Upper lobe of right lung (tissue), 1 donor: ENCODE data around the gene TAS2R14. TPM values are rescaled to one million over a fixed set of nuclear protein-coding genes. Genes with fewer than 3 reads are reported as not detected.

Source experiments
- ATAC-seq: fragments of 200-7000 bp; cut with Tn5 transposase; one replicate; pipeline ENCODE4 v1.9.1; 2020; ENCODE audit warnings: mild to moderate bottlenecking, moderate library complexity
- DNase-seq: peaks from one replicate; pipeline ENCODE4 v3.0.0-alpha.2; 2020
- H3K27ac ChIP-seq: fragments of 200-600 bp; one replicate; pipeline ENCODE4 v1.8.0; 2022
- H3K27me3 ChIP-seq: fragments of 200-600 bp; one replicate; pipeline ENCODE4 v1.8.0; 2022; ENCODE audit warnings: mild to moderate bottlenecking
- H3K36me3 ChIP-seq: fragments of 200-600 bp; one replicate; pipeline ENCODE4 v1.8.0; 2022
- H3K4me1 ChIP-seq: fragments of 200-600 bp; one replicate; pipeline ENCODE4 v1.8.0; 2022
- H3K4me3 ChIP-seq: fragments of 200-600 bp; one replicate; pipeline ENCODE4 v1.8.0; 2022; ENCODE audit warnings: mild to moderate bottlenecking
- H3K9me3 ChIP-seq: fragments of 200-600 bp; one replicate; pipeline ENCODE4 v1.8.0; 2022
- intact Hi-C: fragments of 100-400 bp; cut with DNase I; formaldehyde crosslinking; loops from one replicate; pipeline ENCODE4 v1.11.0; 2022
- total RNA-seq: library from RNA; stranded (reverse); fragmentation: NEBNext Ultra II Directional; extraction: Animal tissue kit (Norgen Biotek cat#: 25700); gene quantifications from one replicate; pipeline ENCODE4 v1.2.1, GENCODE V29; 2021
- TF ChIP-seq, protein P1 (sequence below): fragments of 200-600 bp; IDR thresholded peaks from one replicate; pipeline ENCODE4 v1.8.0; 2022; ENCODE audit warnings: antibody characterized with exemption
- donor health status: DM: no; HTN: yes; CAD: no; lungs with severe emphysema.

The TAS2R14 gene
- total RNA-seq, 1 donor from 2014 or later: 2.5 TPM

DNA sequence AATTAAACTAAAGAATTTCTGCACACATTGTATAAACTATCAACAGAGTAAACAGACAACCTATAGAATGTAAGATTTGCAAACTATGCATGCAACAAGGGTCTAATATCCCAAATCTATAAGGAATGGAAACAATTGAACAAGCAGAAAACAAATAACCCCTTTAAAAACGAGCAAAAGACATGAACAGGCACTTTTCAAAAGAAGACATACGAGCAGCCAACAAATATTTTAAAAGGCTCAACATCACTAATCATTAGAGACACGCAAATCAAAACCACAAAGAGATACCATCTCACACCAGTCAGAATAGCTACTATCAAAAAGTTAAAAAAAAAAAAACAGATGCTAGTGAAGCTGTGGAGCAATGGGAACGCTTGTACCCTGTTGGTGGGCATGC is 34.4 kb downstream of the TAS2R14 start:
- ATAC-seq: no peak
- no peak for DNase-seq
- no peak overlapping the region for H3K27ac ChIP-seq
- no peaks in the 10 kb centered on the region for H3K36me3 ChIP-seq
- peaks cover 22% of the 10 kb centered on the region for H3K9me3 ChIP-seq
- H3K4me1 ChIP-seq: no peaks in the 10 kb centered on the region
- H3K4me3 ChIP-seq: no peak overlapping the region
- intact Hi-C loops: no loop called here
- TF ChIP-seq, protein P1, sequence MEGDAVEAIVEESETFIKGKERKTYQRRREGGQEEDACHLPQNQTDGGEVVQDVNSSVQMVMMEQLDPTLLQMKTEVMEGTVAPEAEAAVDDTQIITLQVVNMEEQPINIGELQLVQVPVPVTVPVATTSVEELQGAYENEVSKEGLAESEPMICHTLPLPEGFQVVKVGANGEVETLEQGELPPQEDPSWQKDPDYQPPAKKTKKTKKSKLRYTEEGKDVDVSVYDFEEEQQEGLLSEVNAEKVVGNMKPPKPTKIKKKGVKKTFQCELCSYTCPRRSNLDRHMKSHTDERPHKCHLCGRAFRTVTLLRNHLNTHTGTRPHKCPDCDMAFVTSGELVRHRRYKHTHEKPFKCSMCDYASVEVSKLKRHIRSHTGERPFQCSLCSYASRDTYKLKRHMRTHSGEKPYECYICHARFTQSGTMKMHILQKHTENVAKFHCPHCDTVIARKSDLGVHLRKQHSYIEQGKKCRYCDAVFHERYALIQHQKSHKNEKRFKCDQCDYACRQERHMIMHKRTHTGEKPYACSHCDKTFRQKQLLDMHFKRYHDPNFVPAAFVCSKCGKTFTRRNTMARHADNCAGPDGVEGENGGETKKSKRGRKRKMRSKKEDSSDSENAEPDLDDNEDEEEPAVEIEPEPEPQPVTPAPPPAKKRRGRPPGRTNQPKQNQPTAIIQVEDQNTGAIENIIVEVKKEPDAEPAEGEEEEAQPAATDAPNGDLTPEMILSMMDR: no peak
- H3K27me3 ChIP-seq: no peaks in the 10 kb centered on the region

DNA sequence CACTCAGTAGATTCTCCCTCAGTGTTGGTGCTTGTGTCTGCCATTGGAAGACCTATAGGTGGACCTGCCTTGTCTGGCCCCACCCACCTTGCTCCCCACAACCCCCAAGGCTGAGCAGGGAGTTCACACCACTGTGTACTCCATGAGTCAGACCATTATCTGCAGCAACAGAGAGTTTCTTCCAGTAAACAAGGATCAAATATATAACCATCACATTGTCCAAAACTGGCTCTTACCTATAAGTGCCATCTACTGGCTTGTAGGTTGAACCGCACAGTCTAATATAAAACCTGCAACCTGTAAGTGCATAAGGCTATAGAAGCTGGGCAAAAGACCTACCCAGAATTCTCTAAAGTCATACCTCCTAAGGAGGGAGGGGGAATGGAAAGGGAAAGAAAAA is 37.6 kb downstream of the TAS2R14 start:
- H3K4me3 ChIP-seq: no peak overlapping the region
- H3K36me3 ChIP-seq: no peaks in the 10 kb centered on the region
- intact Hi-C loops: no loop called here
- ATAC-seq: no peak
- no peaks in the 10 kb centered on the region for H3K4me1 ChIP-seq
- no peak for DNase-seq
- peaks cover 22% of the 10 kb centered on the region for H3K9me3 ChIP-seq
- no peaks in the 10 kb centered on the region for H3K27me3 ChIP-seq
- no peak overlapping the region for H3K27ac ChIP-seq
- TF ChIP-seq, protein P1: no peak

DNA sequence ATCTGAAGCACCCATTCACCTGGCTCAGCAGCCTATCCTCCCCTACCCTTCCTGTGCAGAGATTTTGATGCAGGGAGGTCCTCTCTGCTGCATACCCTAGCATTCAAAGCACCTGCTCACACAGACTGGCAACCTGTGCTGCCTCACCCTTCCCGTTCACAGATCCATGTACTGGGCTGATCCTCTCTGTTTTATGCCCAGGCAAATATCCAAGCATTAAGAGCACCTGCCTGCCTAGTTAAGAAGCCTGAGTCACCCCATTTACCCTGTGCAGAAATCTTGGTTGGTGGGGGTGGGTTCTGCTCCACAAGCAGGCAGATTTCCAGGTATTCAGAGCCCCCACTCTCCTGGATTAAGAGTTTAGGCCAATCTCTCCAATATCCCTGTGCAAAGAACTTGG is 38.1 kb downstream of the TAS2R14 start:
- intact Hi-C loops: no loop called here
- no peak for ATAC-seq

DNA sequence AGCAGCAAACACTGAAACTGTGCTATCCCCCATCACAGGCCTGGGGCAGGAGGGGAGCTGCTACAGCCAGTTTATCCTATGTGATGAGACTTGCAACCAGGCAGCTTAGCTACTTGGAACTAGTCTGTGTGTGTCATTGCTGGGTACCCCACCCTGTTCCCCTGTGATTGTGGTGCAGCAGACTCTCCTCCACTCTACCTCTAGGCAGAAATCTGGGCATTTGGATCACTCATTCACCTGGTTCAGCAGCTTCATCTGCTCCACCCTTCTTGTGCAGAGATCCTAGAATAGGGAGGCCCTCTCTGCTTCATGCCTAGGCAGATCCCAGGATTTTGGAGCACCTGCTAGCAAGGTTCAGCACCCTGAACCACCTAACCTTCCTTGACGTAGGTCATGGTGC is 38.5 kb downstream of the TAS2R14 start:
- TF ChIP-seq, protein P1: no peak
- ATAC-seq (no peak), DNase-seq (no peak)
- Histone ChIP-seq H3K4me3 (no peak overlapping the region), H3K27ac (no peak overlapping the region), H3K4me1 (no peaks in the 10 kb centered on the region), H3K36me3 (no peaks in the 10 kb centered on the region), H3K27me3 (no peaks in the 10 kb centered on the region), H3K9me3 (peaks cover 21% of the 10 kb centered on the region)
- intact Hi-C loops: no loop called here

More for the DNA sequence above, 38.1 kb downstream of the TAS2R14 start:
- Histone ChIP-seq H3K27me3 (no peaks in the 10 kb centered on the region), H3K9me3 (peaks cover 22% of the 10 kb centered on the region), H3K36me3 (no peaks in the 10 kb centered on the region), H3K4me1 (no peaks in the 10 kb centered on the region), H3K27ac (no peak overlapping the region), H3K4me3 (no peak overlapping the region)
- TF ChIP-seq, protein P1: no peak
- DNase-seq: no peak

DNA sequence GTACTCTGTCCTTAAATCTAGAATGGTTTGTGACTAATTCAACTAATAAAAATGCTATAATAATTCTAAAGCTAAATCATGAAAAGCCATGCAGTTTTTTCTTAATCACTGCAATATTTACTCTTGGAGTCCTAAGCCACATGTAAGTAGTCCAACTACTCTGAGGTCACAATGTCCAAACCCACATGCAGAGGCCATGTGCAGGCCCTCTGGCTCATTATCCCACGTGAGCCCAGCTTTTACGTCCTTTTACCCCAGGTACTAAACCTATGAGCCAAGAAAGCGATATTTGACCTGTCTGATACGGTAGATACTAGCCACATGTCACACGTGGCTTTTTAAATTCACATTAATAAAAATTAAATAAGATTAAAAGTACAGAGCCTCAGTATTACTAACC is 42.2 kb downstream of the TAS2R14 start:
- no peak for ATAC-seq
- DNase-seq: no peak
- TF ChIP-seq, protein P1: no peak

DNA sequence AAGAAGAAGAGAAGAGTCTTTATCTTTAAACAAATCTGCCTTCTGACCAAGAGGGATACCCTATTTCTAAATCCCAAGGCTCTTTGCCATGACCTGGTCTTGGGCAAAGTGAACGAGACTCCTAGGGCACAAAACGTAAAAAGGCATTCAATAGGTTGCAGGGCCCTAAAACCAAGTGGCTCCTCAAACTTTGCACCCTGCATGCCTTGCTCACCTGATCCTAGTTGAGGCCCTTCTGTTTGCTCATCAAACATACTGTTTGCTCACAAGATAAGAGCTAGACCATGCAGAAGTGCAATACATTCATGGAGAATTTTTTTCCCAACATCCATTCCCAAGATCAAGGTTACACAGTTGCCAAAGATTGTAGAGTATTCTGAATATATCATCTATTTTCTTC is 47.1 kb downstream of the TAS2R14 start:
- no peak for ATAC-seq
- TF ChIP-seq, protein P1: no peak

More for the DNA sequence above, 42.2 kb downstream of the TAS2R14 start:
- Histone ChIP-seq H3K27me3 (no peaks in the 10 kb centered on the region), H3K9me3 (no peaks in the 10 kb centered on the region), H3K27ac (no peak overlapping the region), H3K4me1 (no peaks in the 10 kb centered on the region), H3K4me3 (no peak overlapping the region), H3K36me3 (no peaks in the 10 kb centered on the region)
- intact Hi-C loops: no loop called here

More for the DNA sequence above, 47.1 kb downstream of the TAS2R14 start:
- H3K27me3 ChIP-seq: no peaks in the 10 kb centered on the region
- no peak overlapping the region for H3K4me3 ChIP-seq
- no peak for DNase-seq
- no peak overlapping the region for H3K27ac ChIP-seq
- no peaks in the 10 kb centered on the region for H3K36me3 ChIP-seq
- intact Hi-C loops: no loop called here
- no peaks in the 10 kb centered on the region for H3K9me3 ChIP-seq
- H3K4me1 ChIP-seq: no peaks in the 10 kb centered on the region
